WTC11 (cell line): ENCODE data around the gene PRSS27.

Experiments
- CREB1 ChIP-seq: sonication (generic); formaldehyde crosslinking; IDR thresholded peaks from 2 replicates; pipeline ENCODE4 v1.8.0; 2023; ENCODE audit warnings: mild to moderate bottlenecking, missing genetic modification reagents
- IRF2 ChIP-seq: sonication (generic); formaldehyde crosslinking; IDR thresholded peaks from 2 replicates; pipeline ENCODE4 v1.8.0; 2022; ENCODE audit warnings: low read depth, missing genetic modification reagents, borderline replicate concordance
- MXD4 ChIP-seq: fragments of 250-450 bp; sonication (Bioruptor Pico); IDR thresholded peaks from 2 replicates; pipeline ENCODE4 v1.8.0; 2021; ENCODE audit warnings: mild to moderate bottlenecking, moderate library complexity, borderline replicate concordance
- TEAD4 ChIP-seq: sonication (generic); formaldehyde crosslinking; IDR thresholded peaks from 2 replicates; pipeline ENCODE4 v1.8.0; 2022; ENCODE audit warnings: mild to moderate bottlenecking, missing genetic modification reagents
- USF1 ChIP-seq: sonication (generic); formaldehyde crosslinking; IDR thresholded peaks from 2 replicates; pipeline ENCODE4 v1.8.0; 2022; ENCODE audit warnings: mild to moderate bottlenecking, missing genetic modification reagents
- TF ChIP-seq, protein P1 (sequence below): fragments of 200-600 bp; IDR thresholded peaks from 2 replicates; pipeline ENCODE4 v1.8.0; 2022; ENCODE audit warnings: antibody characterized with exemption

- TF ChIP-seq, protein P1, sequence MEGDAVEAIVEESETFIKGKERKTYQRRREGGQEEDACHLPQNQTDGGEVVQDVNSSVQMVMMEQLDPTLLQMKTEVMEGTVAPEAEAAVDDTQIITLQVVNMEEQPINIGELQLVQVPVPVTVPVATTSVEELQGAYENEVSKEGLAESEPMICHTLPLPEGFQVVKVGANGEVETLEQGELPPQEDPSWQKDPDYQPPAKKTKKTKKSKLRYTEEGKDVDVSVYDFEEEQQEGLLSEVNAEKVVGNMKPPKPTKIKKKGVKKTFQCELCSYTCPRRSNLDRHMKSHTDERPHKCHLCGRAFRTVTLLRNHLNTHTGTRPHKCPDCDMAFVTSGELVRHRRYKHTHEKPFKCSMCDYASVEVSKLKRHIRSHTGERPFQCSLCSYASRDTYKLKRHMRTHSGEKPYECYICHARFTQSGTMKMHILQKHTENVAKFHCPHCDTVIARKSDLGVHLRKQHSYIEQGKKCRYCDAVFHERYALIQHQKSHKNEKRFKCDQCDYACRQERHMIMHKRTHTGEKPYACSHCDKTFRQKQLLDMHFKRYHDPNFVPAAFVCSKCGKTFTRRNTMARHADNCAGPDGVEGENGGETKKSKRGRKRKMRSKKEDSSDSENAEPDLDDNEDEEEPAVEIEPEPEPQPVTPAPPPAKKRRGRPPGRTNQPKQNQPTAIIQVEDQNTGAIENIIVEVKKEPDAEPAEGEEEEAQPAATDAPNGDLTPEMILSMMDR, result no peak
- TF ChIP-seq CREB1 (no peak), TEAD4 (CRISPR knock-in tag) (no peak), USF1 (CRISPR knock-in tag) (no peak), MXD4 (CRISPR knock-in tag) (no peak), IRF2 (CRISPR knock-in tag) (no peak)
Observed at GRCh38 chr16:2708955-2709587, 11.0 kb downstream of the PRSS27 start.
